SK-N-SH (cell line): Measurements from ENCODE around the gene HIF3A.

Source experiments
- CTCF ChIP-seq: fragments of 200-600 bp; sonication (generic); IDR thresholded peaks from 2 replicates; pipeline ENCODE4 v1.6.1; 2017; ENCODE audit warnings: antibody characterized with exemption, mild to moderate bottlenecking, moderate library complexity
- EP300 ChIP-seq, 2 experiments: IDR thresholded peaks; 2 replicates each; pipeline versions ENCODE4 v1.4.0 to v1.6.1; 2012; ENCODE audit warnings: borderline replicate concordance in 1 of 2, low read depth in 1 of 2, low read length in 1 of 2
- GATA2 ChIP-seq: sonication (generic); formaldehyde crosslinking; IDR thresholded peaks from 2 replicates; pipeline ENCODE4 v1.5.0; 2020; ENCODE audit warnings: mild to moderate bottlenecking, missing genetic modification reagents
- NRF1 ChIP-seq: IDR thresholded peaks from 2 replicates; pipeline ENCODE4 v1.6.1; 2012; ENCODE audit warnings: low read depth, mild to moderate bottlenecking, low read length
- POLR2AphosphoS5 ChIP-seq: IDR thresholded peaks from 2 replicates; pipeline ENCODE4 v1.6.1; 2012; ENCODE audit warnings: low read depth, low read length
- RAD21 ChIP-seq: IDR thresholded peaks from 2 replicates; pipeline ENCODE4 v1.6.1; 2012; ENCODE audit warnings: mild to moderate bottlenecking, low read length
- RCOR1 ChIP-seq: fragments of 150-350 bp; IDR thresholded peaks from 2 replicates; pipeline ENCODE4 v1.6.1; 2017; ENCODE audit warnings: antibody characterized with exemption, low read length
- REST ChIP-seq: IDR thresholded peaks from 2 replicates; pipeline ENCODE4 v1.6.1; 2012; ENCODE audit warnings: mild to moderate bottlenecking, low read depth, low read length, moderate library complexity
- SIN3A ChIP-seq: IDR thresholded peaks from 2 replicates; pipeline ENCODE4 v1.6.1; 2012; ENCODE audit warnings: low read depth, mild to moderate bottlenecking, low read length, moderate library complexity, borderline replicate concordance
- TCF12 ChIP-seq: IDR thresholded peaks from 2 replicates; pipeline ENCODE4 v1.4.0; 2012
- USF1 ChIP-seq: IDR thresholded peaks from 2 replicates; pipeline ENCODE4 v1.4.0; 2012; ENCODE audit warnings: low read depth, borderline replicate concordance
- USF2 ChIP-seq: fragments of 150-350 bp; IDR thresholded peaks from 2 replicates; pipeline ENCODE4 v1.6.1; 2017; ENCODE audit warnings: antibody characterized with exemption, low read length, low read depth, borderline replicate concordance
- ZBTB33 ChIP-seq: IDR thresholded peaks from 2 replicates; pipeline ENCODE4 v1.4.0; 2012; ENCODE audit warnings: low read depth, borderline replicate concordance

- TF ChIP-seq REST (no peak), CTCF (no peak), SIN3A (no peak), EP300 (IDR thresholded peaks at IDR 0.05; ENCODE audit: borderline replicate concordance in 1 of 2, low read depth in 1 of 2, low read length in 1 of 2) (no peak), USF2 (no peak), TCF12 (no peak), USF1 (no peak), RAD21 (no peak), ZBTB33 (no peak), NRF1 (no peak), RCOR1 (no peak), GATA2 (CRISPR knock-in tag) (no peak), POLR2AphosphoS5 (no peak)
Observed at GRCh38 chr19:46364359-46364758, 67.5 kb downstream of the HIF3A start.
